ENCODE data around the gene MBNL3.

MBNL3 gene

GRCh38 chrX:132508834-132509233 is 20.0 kb upstream of the MBNL3 start:
- Histone ChIP-seq H3K9ac (ENCODE audit: low read length) (no peak overlapping the region), H3K4me2 (ENCODE audit: low read depth, low read length, poor library complexity, severe bottlenecking) (no peak overlapping the region), H3K79me2 (ENCODE audit: insufficient read depth, low read length) (no peaks in the 10 kb centered on the region), H2AFZ (ENCODE audit: low read depth, low read length, severe bottlenecking) (no peak overlapping the region), H3F3A (ENCODE audit: insufficient read depth) (no peaks in the 10 kb centered on the region), H3K27me3 (ENCODE audit: low read length) (no peaks in the 10 kb centered on the region), H3K36me3 (ENCODE audit: low read length) (no peaks in the 10 kb centered on the region), H3K9me3 (ENCODE audit: insufficient read depth, low read length) (no peaks in the 10 kb centered on the region), H3K27ac (ENCODE audit: low read depth, low read length) (no peak overlapping the region), H3K4me3 (ENCODE audit: insufficient read depth, low read length, poor library complexity, severe bottlenecking) (no peak overlapping the region), H4K20me1 (ENCODE audit: low read depth, low read length) (no peaks in the 10 kb centered on the region), H3K9me2 (replicated peaks; ENCODE audit: insufficient read depth, low read length) (no peaks in the 10 kb centered on the region)
- TF ChIP-seq EZH2phosphoT487 (conservative IDR thresholded peaks at IDR 0.05; ENCODE audit: low read length) (no peak), CTCF (IDR thresholded peaks at IDR 0.05; ENCODE audit: insufficient read depth, low read length, poor library complexity, severe bottlenecking) (no peak)

GRCh38 chrX:132505116-132505515 is 16.3 kb upstream of the MBNL3 start:
- H4K20me1 ChIP-seq (ENCODE audit: low read depth, low read length) = no peaks in the 10 kb centered on the region
- no peaks in the 10 kb centered on the region for H3K36me3 ChIP-seq (ENCODE audit: low read length)
- no peaks in the 10 kb centered on the region for H3K79me2 ChIP-seq (ENCODE audit: insufficient read depth, low read length)
- H3K9me2 ChIP-seq (replicated peaks; ENCODE audit: insufficient read depth, low read length) = no peaks in the 10 kb centered on the region
- H3K27me3 ChIP-seq (ENCODE audit: low read length) = no peaks in the 10 kb centered on the region
- no peak overlapping the region for H3K4me2 ChIP-seq (ENCODE audit: low read depth, low read length, poor library complexity, severe bottlenecking)
- no peak overlapping the region for H3K4me3 ChIP-seq (ENCODE audit: insufficient read depth, low read length, poor library complexity, severe bottlenecking)
- no peaks in the 10 kb centered on the region for H3K9me3 ChIP-seq (ENCODE audit: insufficient read depth, low read length)
- no peak overlapping the region for H2AFZ ChIP-seq (ENCODE audit: low read depth, low read length, severe bottlenecking)
- H3F3A ChIP-seq (ENCODE audit: insufficient read depth) = no peaks in the 10 kb centered on the region
- TF ChIP-seq CTCF (IDR thresholded peaks at IDR 0.05; ENCODE audit: insufficient read depth, low read length, poor library complexity, severe bottlenecking) (no peak), EZH2phosphoT487 (conservative IDR thresholded peaks at IDR 0.05; ENCODE audit: low read length) (no peak)
- H3K9ac ChIP-seq (ENCODE audit: low read length) = no peak overlapping the region
- H3K27ac ChIP-seq (ENCODE audit: low read depth, low read length) = no peak overlapping the region

GRCh38 chrX:132504417-132504816 is 15.6 kb upstream of the MBNL3 start:
- TF ChIP-seq EZH2phosphoT487 (conservative IDR thresholded peaks at IDR 0.05; ENCODE audit: low read length) = no peak
- TF ChIP-seq CTCF (IDR thresholded peaks at IDR 0.05; ENCODE audit: insufficient read depth, low read length, poor library complexity, severe bottlenecking) = no peak
- H3K36me3 ChIP-seq (ENCODE audit: low read length) = no peaks in the 10 kb centered on the region
- H3K9ac ChIP-seq (ENCODE audit: low read length) = no peak overlapping the region
- no peak overlapping the region for H3K4me3 ChIP-seq (ENCODE audit: insufficient read depth, low read length, poor library complexity, severe bottlenecking)
- no peaks in the 10 kb centered on the region for H3K27me3 ChIP-seq (ENCODE audit: low read length)
- no peak overlapping the region for H3K27ac ChIP-seq (ENCODE audit: low read depth, low read length)
- no peak overlapping the region for H3K4me2 ChIP-seq (ENCODE audit: low read depth, low read length, poor library complexity, severe bottlenecking)
- H3K9me3 ChIP-seq (ENCODE audit: insufficient read depth, low read length) = no peaks in the 10 kb centered on the region
- no peaks in the 10 kb centered on the region for H3F3A ChIP-seq (ENCODE audit: insufficient read depth)
- H3K9me2 ChIP-seq (replicated peaks; ENCODE audit: insufficient read depth, low read length) = no peaks in the 10 kb centered on the region
- no peaks in the 10 kb centered on the region for H4K20me1 ChIP-seq (ENCODE audit: low read depth, low read length)
- no peak overlapping the region for H2AFZ ChIP-seq (ENCODE audit: low read depth, low read length, severe bottlenecking)
- H3K79me2 ChIP-seq (ENCODE audit: insufficient read depth, low read length) = no peaks in the 10 kb centered on the region

Measured in SU-DHL-6 (cell line).